HG03558 (cell line): ENCODE data around the gene MEI1.
"Not testable (repeated sequence)": the region's sequence is repeated elsewhere in the genome, so short reads cannot be mapped to it uniquely, and the experiment has no call there.

Source experiments
- ATAC-seq: cut with Tn5 transposase; IDR thresholded peaks from one replicate; pipeline ENCODE4 v1.9.1; 2021; ENCODE audit warnings: moderate number of reproducible peaks; ENCODE audit not compliant: unreplicated experiment; ENCODE audit errors: extremely low read depth

The MEI1 gene

DNA sequence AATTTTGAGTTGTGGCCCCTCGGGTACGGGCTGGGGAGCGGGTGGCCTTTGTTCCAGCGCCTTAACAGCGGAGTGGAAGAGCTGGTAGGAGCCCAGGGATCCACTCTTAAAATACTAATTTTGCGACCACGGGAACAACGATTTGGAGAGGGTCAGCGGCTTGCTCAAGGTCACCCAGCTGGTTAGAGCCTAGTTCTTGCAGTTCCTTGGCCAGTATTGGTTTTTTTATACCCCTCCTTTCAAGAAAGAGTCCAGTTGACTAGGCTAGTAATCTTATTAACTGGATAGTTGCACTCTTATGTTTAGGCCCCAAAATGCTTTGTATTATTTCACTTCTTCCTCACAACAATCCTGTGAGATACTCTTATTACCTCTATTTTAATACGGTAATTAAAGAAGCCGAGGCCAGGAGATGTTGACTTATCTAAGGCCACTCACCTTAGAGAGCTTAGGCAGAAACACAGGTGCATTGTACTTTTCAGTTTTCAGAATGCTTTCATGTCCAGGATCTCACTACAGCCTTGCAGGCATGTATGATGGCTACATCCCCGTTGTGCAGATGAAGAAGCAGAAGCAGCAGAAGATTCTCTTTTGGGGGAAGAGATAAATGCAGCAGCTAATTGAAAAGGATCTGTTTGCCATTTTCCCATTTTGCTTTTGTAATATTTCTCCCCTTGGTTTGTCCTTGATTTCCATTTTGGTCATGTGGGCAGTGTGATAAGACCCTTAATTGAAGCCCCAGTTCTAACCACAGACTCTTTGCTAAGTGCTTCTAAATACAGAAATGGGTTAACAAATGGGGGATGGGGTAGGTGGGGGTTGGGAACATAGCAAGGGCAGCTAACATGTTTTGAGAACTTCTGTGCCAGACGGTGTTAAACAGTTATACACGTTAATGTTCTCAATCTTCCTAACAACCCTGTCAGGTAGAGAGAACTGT lies 135.0 kb downstream of the MEI1 start:
- no peak for ATAC-seq

DNA sequence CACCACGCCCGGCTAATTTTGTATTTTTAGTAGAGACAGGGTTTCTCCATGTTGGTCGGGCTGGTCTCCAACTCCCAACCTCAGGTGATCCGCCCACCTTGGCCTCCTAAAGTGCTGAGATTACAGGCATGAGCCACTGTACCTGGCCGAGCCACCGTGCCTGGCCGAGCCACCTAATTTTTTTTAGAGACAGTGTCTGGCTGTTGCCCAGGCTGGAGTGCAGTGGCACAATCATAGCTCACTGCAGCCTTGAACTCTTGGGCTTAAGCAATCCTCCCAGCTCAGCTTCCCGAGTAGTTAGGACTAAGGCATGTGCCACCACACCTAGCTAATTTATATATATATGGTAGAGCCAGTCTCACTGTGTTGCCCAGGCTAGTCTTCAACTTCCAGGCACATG lies 136.2 kb downstream of the MEI1 start:
- not testable (repeated sequence) for ATAC-seq

DNA sequence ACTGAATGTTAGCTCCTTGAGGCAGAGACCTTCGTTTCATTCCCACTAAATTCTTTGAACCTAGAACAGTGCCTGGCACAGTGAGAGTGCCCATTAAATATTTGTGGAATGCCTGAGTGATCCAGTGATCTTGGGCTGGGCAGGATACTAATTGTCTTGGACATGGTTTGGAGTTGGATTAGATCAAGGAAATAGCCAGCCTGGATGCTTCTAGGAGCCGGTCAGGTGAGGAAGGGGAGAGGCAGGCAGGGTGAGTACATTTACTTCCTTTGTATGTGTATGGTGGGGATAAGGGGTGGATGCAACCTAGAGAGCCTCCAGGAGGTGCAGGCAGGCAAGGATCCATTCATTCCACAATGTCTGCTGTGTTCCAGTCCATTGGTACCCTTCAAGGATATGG lies 137.2 kb downstream of the MEI1 start:
- ATAC-seq = no peak

GRCh38 chr22:41838842-41839618 lies 139.7 kb downstream of the MEI1 start:
- ATAC-seq = no peak

DNA sequence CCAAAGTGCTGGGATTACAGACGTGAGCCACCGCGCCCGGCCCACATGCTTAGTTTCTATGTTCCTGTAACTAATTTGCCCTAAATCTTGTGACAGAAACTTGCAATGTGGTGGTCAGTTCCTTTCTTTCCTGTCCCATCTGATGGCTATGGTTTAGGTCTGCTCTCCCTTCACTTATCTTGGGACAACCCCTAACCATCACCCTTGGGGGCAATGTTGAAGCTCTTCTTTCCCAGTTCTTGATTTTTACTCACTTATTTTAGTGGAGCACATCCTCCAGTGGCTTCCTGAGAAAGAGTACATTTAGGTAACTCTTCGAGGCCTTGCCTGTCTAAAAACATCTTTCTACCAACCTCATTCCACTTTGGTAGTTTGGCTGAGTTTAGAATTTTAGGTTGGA lies 140.9 kb downstream of the MEI1 start:
- no peak for ATAC-seq

DNA sequence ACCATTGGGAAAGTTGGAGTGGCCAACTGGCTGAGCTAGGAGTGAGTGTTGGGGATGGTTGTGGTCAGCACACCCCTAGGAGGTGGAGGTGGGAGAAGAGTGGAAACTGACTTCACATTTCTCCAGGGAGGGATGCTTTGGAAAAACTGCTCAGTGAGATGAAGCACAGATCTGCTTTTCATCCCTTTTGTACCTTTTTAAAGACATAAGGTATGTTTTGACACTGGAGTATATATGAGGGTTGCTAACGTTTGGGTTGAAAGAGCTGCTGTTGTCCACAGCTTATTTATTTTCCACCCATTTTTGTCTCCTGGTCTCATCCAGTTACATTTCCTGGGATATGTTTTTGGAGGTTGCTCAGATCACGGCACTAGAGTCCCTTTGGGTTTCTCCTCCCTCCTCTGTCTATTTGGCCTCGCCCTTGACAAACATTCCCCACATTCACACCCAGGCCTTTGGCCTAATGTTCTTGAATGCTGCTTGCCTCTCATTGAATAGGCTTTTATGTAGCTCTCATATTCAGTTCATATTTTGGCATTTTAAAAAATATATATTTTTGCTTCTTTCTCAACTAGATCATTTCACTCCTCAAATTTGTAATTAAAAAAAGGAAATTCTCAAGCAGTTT lies 141.9 kb downstream of the MEI1 start:
- ATAC-seq = no peak

- ATAC-seq = no peak
Measured at GRCh38 chr22:41842996-41843970, 144.0 kb downstream of the MEI1 start.

GRCh38 chr22:41844036-41844435 lies 144.7 kb downstream of the MEI1 start:
- ATAC-seq = no peak

GRCh38 chr22:41844513-41844912 lies 145.2 kb downstream of the MEI1 start:
- ATAC-seq = no peak

GRCh38 chr22:41845380-41846267 lies 146.3 kb downstream of the MEI1 start:
- no peak for ATAC-seq

- no peak for ATAC-seq
Measured at GRCh38 chr22:41846268-41846987, 147.1 kb downstream of the MEI1 start.

DNA sequence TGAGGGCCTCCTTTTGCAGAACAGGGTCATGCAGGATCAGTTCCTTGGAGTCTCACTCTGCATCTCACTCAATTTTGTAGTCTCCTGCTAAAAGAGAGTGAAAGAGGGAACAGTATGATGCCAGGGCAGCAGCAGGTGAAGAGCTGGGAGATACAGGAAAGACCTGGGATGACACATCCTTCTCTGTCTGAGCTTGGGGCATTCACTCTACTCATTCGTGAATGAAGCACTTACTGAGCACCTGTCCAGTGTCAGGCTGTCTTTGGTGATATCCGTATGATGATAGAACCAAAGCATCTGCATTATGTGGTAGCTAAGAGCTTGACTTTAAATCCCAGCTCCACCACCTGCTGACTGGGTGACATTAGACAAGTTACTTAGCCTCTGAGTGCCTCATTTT lies 148.0 kb downstream of the MEI1 start:
- ATAC-seq = no peak

DNA sequence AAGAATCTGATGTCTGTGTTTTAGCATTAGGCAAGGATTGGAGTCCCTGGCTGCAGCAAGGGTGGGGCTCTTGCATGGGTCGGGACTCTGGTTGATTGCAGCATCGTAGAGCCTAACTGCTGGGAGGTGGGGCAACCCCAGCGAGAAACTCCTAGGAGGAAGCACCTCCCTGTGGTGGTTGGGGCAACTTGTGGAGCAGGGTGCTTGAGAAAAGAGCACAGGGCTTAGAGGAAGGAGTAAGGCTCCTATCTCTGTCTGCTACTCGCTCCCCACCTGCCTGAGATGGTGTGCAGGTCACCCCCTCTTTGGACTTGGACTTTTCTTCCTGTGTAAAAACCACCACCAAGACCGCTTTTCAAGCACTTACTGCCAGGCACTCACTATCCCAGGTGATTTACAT lies 149.2 kb downstream of the MEI1 start:
- ATAC-seq = no peak
